ENCODE data around the gene CEACAM19. TPM values are rescaled to one million over a fixed set of nuclear protein-coding genes. Genes with fewer than 3 reads are reported as not detected.

CEACAM19 gene
- total and polyA plus RNA-seq, 2 donors (not counting 1 experiment from before 2014, with no cell fraction given) = 7.8 to 9.9 TPM

GRCh38 chr19:44645407-44646048 lies 25.8 kb upstream of the CEACAM19 start:
- H3K9ac ChIP-seq (ENCODE audit: insufficient read depth, low read length) = no peak overlapping the region
- H3K27ac ChIP-seq (ENCODE audit: insufficient read depth, low read length) = peak overlapping the region; percentile 5
- no peaks in the 10 kb centered on the region for H4K20me1 ChIP-seq (ENCODE audit: control insufficient read depth, extremely low read depth, insufficient read depth, low read length)
- H3K79me2 ChIP-seq (ENCODE audit: control insufficient read depth, insufficient read depth, low read length) = peaks cover 55% of the 10 kb centered on the region
- peak overlapping the region; percentile 72 for H3K4me2 ChIP-seq (ENCODE audit: extremely low read depth, insufficient read depth, low read length)
- TF ChIP-seq CTCF (conservative IDR thresholded peaks at IDR 0.05 in 1 of 2, IDR thresholded peaks at IDR 0.05 in 1 of 2; ENCODE audit: low read depth in 1 of 2, low read length in 2 of 2) (no peak), EZH2 (IDR thresholded peaks at IDR 0.05; ENCODE audit: low read length, missing control alignments) (no peak)
- no peaks in the 10 kb centered on the region for H3K27me3 ChIP-seq (ENCODE audit: control insufficient read depth, insufficient read depth, low read length)
- no peaks in the 10 kb centered on the region for H3K9me3 ChIP-seq (ENCODE audit: control insufficient read depth, insufficient read depth, low read depth, low read length)
- no peak overlapping the region for H2AFZ ChIP-seq (ENCODE audit: low read length)
- peaks cover 10% of the 10 kb centered on the region for H3K4me1 ChIP-seq (ENCODE audit: control insufficient read depth, extremely low read depth, insufficient read depth, low read length)
- H3K4me3 ChIP-seq (replicated peaks in 1 of 4; ENCODE audit: control extremely low read depth in 1 of 4, insufficient read depth in 1 of 4, low read depth in 3 of 4, low read length in 4 of 4) = peak overlapping the region; percentile 45 to 60 (median 52)
- DNase-seq (ENCODE audit: low read depth in 2 of 2) = no peak
- H3K36me3 ChIP-seq (ENCODE audit: control insufficient read depth, insufficient read depth, low read length) = peaks cover 20% of the 10 kb centered on the region

- Histone ChIP-seq H4K20me1 (ENCODE audit: control insufficient read depth, extremely low read depth, insufficient read depth, low read length) (no peaks in the 10 kb centered on the region), H2AFZ (ENCODE audit: low read length) (no peak overlapping the region), H3K9me3 (ENCODE audit: control insufficient read depth, insufficient read depth, low read depth, low read length) (no peaks in the 10 kb centered on the region), H3K79me2 (ENCODE audit: control insufficient read depth, insufficient read depth, low read length) (peaks cover 59% of the 10 kb centered on the region), H3K36me3 (ENCODE audit: control insufficient read depth, insufficient read depth, low read length) (peaks cover 23% of the 10 kb centered on the region), H3K4me3 (replicated peaks in 1 of 4; ENCODE audit: control extremely low read depth in 1 of 4, insufficient read depth in 1 of 4, low read depth in 3 of 4, low read length in 4 of 4) (peak overlapping the region; percentile 45 to 60 (median 52)), H3K4me2 (ENCODE audit: extremely low read depth, insufficient read depth, low read length) (peak overlapping the region; percentile 72), H3K27ac (ENCODE audit: insufficient read depth, low read length) (peak overlapping the region; percentile 5), H3K9ac (ENCODE audit: insufficient read depth, low read length) (no peak overlapping the region), H3K4me1 (ENCODE audit: control insufficient read depth, extremely low read depth, insufficient read depth, low read length) (peaks cover 10% of the 10 kb centered on the region), H3K27me3 (ENCODE audit: control insufficient read depth, insufficient read depth, low read length) (no peaks in the 10 kb centered on the region)
- TF ChIP-seq EZH2 (IDR thresholded peaks at IDR 0.05; ENCODE audit: low read length, missing control alignments) = no peak
- TF ChIP-seq CTCF (conservative IDR thresholded peaks at IDR 0.05 in 1 of 2, IDR thresholded peaks at IDR 0.05 in 1 of 2; ENCODE audit: low read depth in 1 of 2, low read length in 2 of 2) = no peak
- DNase-seq (ENCODE audit: low read depth in 2 of 2) = no peak
These were observed 25.2 kb upstream of the CEACAM19 start for GRCh38 chr19:44646049-44646416.

GRCh38 chr19:44647144-44647543 lies 24.1 kb upstream of the CEACAM19 start:
- Histone ChIP-seq H3K27ac (ENCODE audit: insufficient read depth, low read length) (no peak overlapping the region), H3K79me2 (ENCODE audit: control insufficient read depth, insufficient read depth, low read length) (peaks cover 63% of the 10 kb centered on the region), H3K27me3 (ENCODE audit: control insufficient read depth, insufficient read depth, low read length) (no peaks in the 10 kb centered on the region), H3K9ac (ENCODE audit: insufficient read depth, low read length) (no peak overlapping the region), H3K4me1 (ENCODE audit: control insufficient read depth, extremely low read depth, insufficient read depth, low read length) (peaks cover 10% of the 10 kb centered on the region), H3K4me3 (replicated peaks in 1 of 4; ENCODE audit: control extremely low read depth in 1 of 4, insufficient read depth in 1 of 4, low read depth in 3 of 4, low read length in 4 of 4) (no peak overlapping the region), H3K9me3 (ENCODE audit: control insufficient read depth, insufficient read depth, low read depth, low read length) (no peaks in the 10 kb centered on the region), H2AFZ (ENCODE audit: low read length) (no peak overlapping the region), H4K20me1 (ENCODE audit: control insufficient read depth, extremely low read depth, insufficient read depth, low read length) (no peaks in the 10 kb centered on the region), H3K36me3 (ENCODE audit: control insufficient read depth, insufficient read depth, low read length) (peaks cover 30% of the 10 kb centered on the region), H3K4me2 (ENCODE audit: extremely low read depth, insufficient read depth, low read length) (peak overlapping the region; percentile 54)
- TF ChIP-seq EZH2 (IDR thresholded peaks at IDR 0.05; ENCODE audit: low read length, missing control alignments) = no peak
- no peak for TF ChIP-seq CTCF (conservative IDR thresholded peaks at IDR 0.05 in 1 of 2, IDR thresholded peaks at IDR 0.05 in 1 of 2; ENCODE audit: low read depth in 1 of 2, low read length in 2 of 2)
- no peak for DNase-seq (ENCODE audit: low read depth in 2 of 2)
